ENCODE results near the gene SERPINI1. TPM values are rescaled to one million over a fixed set of nuclear protein-coding genes. Genes with fewer than 3 reads are reported as not detected.

SERPINI1 gene
- total RNA-seq, 2 donors from 2014 or later: 4.1 to 4.2 TPM

DNA sequence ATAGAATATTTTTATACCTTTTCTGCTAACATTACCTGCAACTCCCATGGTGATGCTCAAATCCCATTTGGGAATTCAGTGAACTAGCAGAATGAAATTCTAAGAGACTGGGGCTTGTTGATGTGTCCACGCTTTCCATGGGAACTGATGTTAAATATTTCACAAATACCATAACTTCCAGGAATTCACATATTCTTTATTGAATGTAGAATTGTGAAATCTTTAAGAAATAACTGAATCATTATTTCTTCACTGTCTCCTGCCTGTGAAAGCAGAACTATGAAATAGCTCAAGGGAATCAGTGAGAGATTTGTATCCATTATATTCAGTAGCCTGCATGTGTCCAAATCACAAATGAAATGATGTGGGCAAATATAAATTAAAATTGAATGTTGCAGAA lies 130.8 kb downstream of the SERPINI1 start:
- intact Hi-C loops (cut with DNase I): no loop called here

DNA sequence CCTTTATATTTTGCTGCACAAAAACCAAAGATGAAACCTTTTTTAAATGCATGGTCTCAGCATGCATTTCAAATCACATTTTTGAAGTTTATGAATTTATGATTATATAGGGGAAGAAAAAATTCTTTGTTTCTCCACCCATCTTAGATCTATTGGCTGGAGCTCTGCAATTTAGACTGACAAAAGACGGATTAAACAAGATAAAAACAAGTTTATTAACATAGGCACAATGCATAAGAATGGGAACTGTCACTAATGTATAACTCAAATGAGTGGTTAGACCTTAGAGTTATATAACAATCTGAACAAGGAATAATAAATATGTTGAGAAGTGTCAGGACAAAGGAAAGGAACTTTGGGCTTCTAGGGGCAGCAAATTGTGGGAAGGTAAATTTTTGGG lies 132.5 kb downstream of the SERPINI1 start:
- no peak for DNase-seq
- intact Hi-C loops (cut with DNase I): no loop called here
- ATAC-seq: no peak

More for the DNA sequence above, 130.8 kb downstream of the SERPINI1 start:
- ATAC-seq: no peak
- DNase-seq: no peak

DNA sequence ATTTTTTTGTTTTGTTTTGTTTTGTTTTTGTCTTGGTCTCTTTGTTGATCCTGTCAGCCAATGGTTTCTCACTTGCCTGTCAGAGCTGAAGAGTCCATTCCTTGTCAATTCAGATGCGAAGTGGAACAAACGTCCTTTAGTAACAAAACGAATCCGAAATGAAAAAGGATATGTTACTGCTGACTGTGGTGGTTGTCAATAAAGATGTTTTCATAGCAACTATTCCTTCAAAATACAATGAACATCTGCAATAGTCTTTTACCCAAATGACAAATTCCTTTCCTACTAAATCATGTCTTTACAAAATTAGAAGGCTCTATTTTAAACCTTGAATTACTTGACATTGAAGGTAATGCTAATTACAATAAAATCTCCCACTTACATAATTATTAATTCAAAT lies 134.7 kb downstream of the SERPINI1 start:
- DNase-seq (no peak), ATAC-seq (no peak)
- intact Hi-C loops (cut with DNase I): no loop called here

DNA sequence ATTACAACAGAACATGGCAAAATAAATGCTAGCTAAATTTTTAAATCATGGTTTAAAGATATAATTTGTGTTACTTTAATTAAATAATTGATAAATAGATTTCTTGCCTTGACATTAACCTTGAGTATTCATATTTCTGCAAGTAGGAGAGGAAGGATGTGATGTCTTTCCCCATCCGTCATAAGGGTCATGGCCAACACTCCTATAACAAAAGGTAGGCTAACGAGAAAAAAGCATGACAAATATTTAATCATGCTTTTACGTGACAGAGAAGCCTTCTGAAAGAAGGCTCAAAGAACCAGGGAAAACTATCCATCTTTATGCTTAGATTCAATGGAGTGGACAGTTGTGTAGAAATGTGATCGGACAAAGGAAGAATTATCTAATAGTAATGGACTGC lies 135.2 kb downstream of the SERPINI1 start:
- intact Hi-C loops (cut with DNase I): no loop called here
- no peak for ATAC-seq
- DNase-seq: no peak

DNA sequence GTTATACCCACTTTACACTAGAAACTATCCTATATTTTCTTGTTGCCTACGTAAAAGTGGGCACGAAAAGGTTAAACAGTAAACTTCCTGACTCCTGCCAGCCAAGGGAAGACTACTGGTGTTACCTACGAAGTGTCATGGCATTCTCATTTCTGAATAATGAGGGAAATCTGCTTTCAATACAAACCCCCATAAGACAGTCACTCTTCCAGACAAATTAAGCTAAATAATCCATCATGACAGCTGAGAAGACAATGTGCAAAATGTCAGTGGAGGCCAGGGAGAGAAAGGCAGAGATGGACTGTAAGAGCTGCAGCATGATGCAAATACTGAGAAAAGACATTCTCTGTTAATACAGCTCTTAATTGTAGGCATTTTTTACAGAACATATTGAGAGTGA lies 136.5 kb downstream of the SERPINI1 start:
- intact Hi-C loops (cut with DNase I): no loop called here
- DNase-seq (no peak), ATAC-seq (no peak)

DNA sequence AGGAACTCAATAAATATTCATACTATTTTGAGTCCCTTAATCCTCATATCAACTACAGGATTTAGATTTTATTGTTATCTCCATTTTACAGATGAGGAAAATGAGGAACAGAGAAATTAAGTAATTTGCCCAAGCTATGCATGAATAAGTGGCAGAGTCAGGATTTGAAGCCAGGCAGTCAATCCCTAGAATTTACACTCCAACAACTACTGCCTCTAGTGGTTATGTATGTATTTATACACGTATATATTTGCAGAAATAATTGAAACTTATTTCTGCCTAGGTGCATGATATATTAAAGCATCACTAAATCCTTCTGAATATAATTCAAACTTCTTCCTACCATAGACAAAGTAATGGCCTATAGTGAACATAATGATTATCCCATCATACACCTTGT lies 137.4 kb downstream of the SERPINI1 start:
- DNase-seq (no peak), ATAC-seq (no peak)
- intact Hi-C loops (cut with DNase I): no loop called here

DNA sequence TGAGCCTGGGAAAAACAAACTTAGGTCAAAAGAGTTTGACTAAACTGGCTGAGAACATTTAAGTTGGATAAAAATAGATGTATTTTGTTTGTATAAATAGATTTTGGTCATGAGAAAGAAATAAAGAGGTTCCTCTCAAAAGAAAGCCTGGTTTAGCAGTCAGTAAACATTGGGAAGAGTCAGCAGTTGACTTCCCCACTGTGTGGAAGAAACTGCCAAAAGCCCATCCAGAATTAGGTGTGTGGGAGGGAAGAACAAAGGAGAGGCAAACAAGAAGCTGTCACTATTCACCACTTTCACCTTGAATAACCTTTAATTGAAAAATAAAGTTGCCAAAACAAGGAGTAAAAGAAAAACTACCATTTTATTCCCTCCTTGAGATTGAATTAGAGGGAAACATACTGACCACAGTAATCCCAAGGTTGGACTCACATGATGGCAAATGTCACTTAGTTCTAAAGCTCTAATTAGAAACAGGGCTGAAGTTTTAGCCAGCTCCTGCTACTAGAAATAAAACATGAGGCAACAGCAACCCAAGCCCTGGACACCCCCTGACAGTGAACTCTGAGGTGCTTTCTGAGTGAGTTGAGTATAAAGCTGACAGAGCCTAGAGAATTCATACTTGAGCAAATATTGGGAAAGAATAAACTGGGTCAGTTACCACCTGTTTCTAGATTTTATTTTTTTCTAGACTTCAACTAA lies 139.3 kb downstream of the SERPINI1 start:
- intact Hi-C loops (cut with DNase I): no loop called here
- peak; percentile 25 to 26 for ATAC-seq
- no peak for DNase-seq

Other genes starting within 250 kb of the SERPINI1 start
- 1 to 10 TPM; 7.5 to 7.9 TPM for gene WDR49, start 81.8 kb upstream of the SERPINI1 start, total RNA-seq
- gene PDCD10, start 829 bp upstream of the SERPINI1 start, total RNA-seq: 10 to 100 TPM; 27.5 to 39.0 TPM